Vagina (tissue), 2 donors: ENCODE measurements around the gene PCNA.

ENCODE experiments used
- POLR2AphosphoS5 ChIP-seq, 2 donors: sonication (generic); formaldehyde crosslinking; IDR thresholded peaks; one replicate each; pipeline ENCODE4 v1.9.0; 2017; ENCODE audit warnings: antibody characterized with exemption in 2 of 2, mild to moderate bottlenecking in 2 of 2, low read depth in 1 of 2; ENCODE audit not compliant: insufficient read depth in 1 of 2
- TF ChIP-seq, protein P1 (sequence below), 3 experiments: fragments of 450-650 bp in 2 of 3; fragments of 200-600 bp in 1 of 3; sonication (generic) in 1 of 3; IDR thresholded peaks; one replicate each; pipeline ENCODE4 v1.5.1; 2017 to 2019; ENCODE audit warnings: antibody characterized with exemption in 3 of 3, mild to moderate bottlenecking in 2 of 3, moderate library complexity in 2 of 3

DNA sequence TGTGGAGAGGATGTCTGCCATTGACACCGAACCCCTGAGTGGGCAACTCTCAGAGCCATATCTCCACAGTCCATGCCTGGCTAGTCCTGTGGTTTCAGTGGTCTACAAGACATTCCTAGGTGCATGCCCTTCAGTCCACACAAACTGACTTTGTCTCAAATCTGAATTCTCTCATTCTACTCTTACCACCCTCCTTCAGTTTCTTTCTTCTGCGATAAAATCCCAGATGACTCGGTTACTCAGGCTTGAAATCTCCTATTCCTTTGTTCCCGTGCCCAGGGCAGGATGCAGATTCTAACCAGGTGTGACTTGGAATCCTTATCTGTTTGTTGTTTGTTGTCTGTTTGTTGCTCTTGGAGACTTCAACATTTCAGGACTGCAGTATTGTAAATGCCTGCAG, 16.3 kb upstream of the PCNA start:
- TF ChIP-seq, protein P1, sequence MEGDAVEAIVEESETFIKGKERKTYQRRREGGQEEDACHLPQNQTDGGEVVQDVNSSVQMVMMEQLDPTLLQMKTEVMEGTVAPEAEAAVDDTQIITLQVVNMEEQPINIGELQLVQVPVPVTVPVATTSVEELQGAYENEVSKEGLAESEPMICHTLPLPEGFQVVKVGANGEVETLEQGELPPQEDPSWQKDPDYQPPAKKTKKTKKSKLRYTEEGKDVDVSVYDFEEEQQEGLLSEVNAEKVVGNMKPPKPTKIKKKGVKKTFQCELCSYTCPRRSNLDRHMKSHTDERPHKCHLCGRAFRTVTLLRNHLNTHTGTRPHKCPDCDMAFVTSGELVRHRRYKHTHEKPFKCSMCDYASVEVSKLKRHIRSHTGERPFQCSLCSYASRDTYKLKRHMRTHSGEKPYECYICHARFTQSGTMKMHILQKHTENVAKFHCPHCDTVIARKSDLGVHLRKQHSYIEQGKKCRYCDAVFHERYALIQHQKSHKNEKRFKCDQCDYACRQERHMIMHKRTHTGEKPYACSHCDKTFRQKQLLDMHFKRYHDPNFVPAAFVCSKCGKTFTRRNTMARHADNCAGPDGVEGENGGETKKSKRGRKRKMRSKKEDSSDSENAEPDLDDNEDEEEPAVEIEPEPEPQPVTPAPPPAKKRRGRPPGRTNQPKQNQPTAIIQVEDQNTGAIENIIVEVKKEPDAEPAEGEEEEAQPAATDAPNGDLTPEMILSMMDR (IDR thresholded peaks at IDR 0.05), result no peak
- TF ChIP-seq POLR2AphosphoS5 (IDR thresholded peaks at IDR 0.05; ENCODE audit: insufficient read depth in 1 of 2, low read depth in 1 of 2), result no peak
